Mesenchymal stem cell (in vitro differentiated cells and primary cell): ENCODE measurements around the gene PPIP5K1. TPM values are rescaled to one million over a fixed set of nuclear protein-coding genes. Genes with fewer than 3 reads are reported as not detected.
"Not testable (repeated sequence)": the region's sequence is repeated elsewhere in the genome, so short reads cannot be mapped to it uniquely, and the experiment has no call there.

ENCODE experiments used
- DNase-seq: peaks from one replicate; pipeline ENCODE4 v3.0.0-alpha.2; 2013
- H2AFZ ChIP-seq: one replicate; pipeline ENCODE4 v1.6.1; 2013; ENCODE audit warnings: low read depth, mild to moderate bottlenecking, control low read depth, inconsistent platforms, low read length, moderate library complexity
- H2AK5ac ChIP-seq: 2 replicates; pipeline ENCODE4 v1.6.1; 2013; ENCODE audit warnings: low read length, moderate library complexity, mild to moderate bottlenecking, inconsistent platforms; ENCODE audit not compliant: severe bottlenecking
- H2BK120ac ChIP-seq: one replicate; pipeline ENCODE4 v1.6.1; 2013; ENCODE audit warnings: low read depth, mild to moderate bottlenecking, inconsistent platforms, low read length, moderate library complexity
- H2BK12ac ChIP-seq, 2 experiments: one replicate each; pipeline ENCODE4 v1.6.1; 2013; ENCODE audit warnings: inconsistent platforms in 2 of 2, low read length in 2 of 2, mild to moderate bottlenecking in 2 of 2, moderate library complexity in 2 of 2, control low read depth in 1 of 2
- H2BK15ac ChIP-seq: one replicate; pipeline ENCODE4 v1.6.1; 2013; ENCODE audit warnings: mild to moderate bottlenecking, low read depth, inconsistent platforms; ENCODE audit not compliant: poor library complexity, severe bottlenecking
- H2BK5ac ChIP-seq: 2 replicates; pipeline ENCODE4 v1.6.1; 2013; ENCODE audit warnings: low read depth, mild to moderate bottlenecking, low read length, control low read depth, inconsistent platforms; ENCODE audit not compliant: poor library complexity, severe bottlenecking
- H3K14ac ChIP-seq, 2 experiments: one replicate each; pipeline ENCODE4 v1.6.1; 2013; ENCODE audit warnings: inconsistent platforms in 2 of 2, low read length in 2 of 2, control low read depth in 1 of 2, mild to moderate bottlenecking in 1 of 2, moderate library complexity in 1 of 2
- H3K18ac ChIP-seq, 2 experiments: one replicate each; pipeline ENCODE4 v1.6.1; 2013; ENCODE audit warnings: inconsistent platforms in 2 of 2, low read length in 2 of 2, control low read depth in 1 of 2, low read depth in 1 of 2, mild to moderate bottlenecking in 1 of 2
- H3K23ac ChIP-seq, 2 experiments: one replicate each; pipeline ENCODE4 v1.6.1; 2013; ENCODE audit warnings: inconsistent platforms in 2 of 2, low read length in 2 of 2, mild to moderate bottlenecking in 2 of 2, moderate library complexity in 2 of 2, control low read depth in 1 of 2
- H3K27ac ChIP-seq: 2 replicates; pipeline ENCODE4 v1.5.1; 2013; ENCODE audit warnings: mild to moderate bottlenecking, moderate library complexity, low read length, control low read depth, inconsistent platforms; ENCODE audit not compliant: poor library complexity, severe bottlenecking
- H3K27me3 ChIP-seq, 2 experiments: 2 replicates each; pipeline versions ENCODE4 v1.6.1 to v1.7.0; 2013; ENCODE audit warnings: low read length in 2 of 2, mild to moderate bottlenecking in 2 of 2, moderate library complexity in 2 of 2, control low read depth in 1 of 2, inconsistent platforms in 1 of 2; ENCODE audit not compliant: control insufficient read depth in 1 of 2, insufficient read depth in 1 of 2
- H3K36me3 ChIP-seq, 2 experiments: 2 replicates each; pipeline versions ENCODE4 v1.6.1 to v1.7.0; 2013; ENCODE audit warnings: low read length in 2 of 2, control low read depth in 1 of 2, inconsistent platforms in 1 of 2, low read depth in 1 of 2, mild to moderate bottlenecking in 1 of 2; ENCODE audit not compliant: insufficient read depth in 2 of 2, control insufficient read depth in 1 of 2
- H3K4ac ChIP-seq, 2 experiments: one replicate each; pipeline ENCODE4 v1.6.1; 2013; ENCODE audit warnings: inconsistent platforms in 2 of 2, low read length in 2 of 2, mild to moderate bottlenecking in 2 of 2, moderate library complexity in 2 of 2, control low read depth in 1 of 2, low read depth in 1 of 2
- H3K4me1 ChIP-seq: 2 replicates; pipeline ENCODE4 v1.6.1; 2013; ENCODE audit warnings: low read depth, low read length, control low read depth; ENCODE audit not compliant: control insufficient read depth, insufficient read depth
- H3K4me2 ChIP-seq: 2 replicates; pipeline ENCODE4 v1.6.1; 2013; ENCODE audit warnings: low read length, mild to moderate bottlenecking, inconsistent platforms; ENCODE audit not compliant: poor library complexity, severe bottlenecking
- H3K4me3 ChIP-seq, 2 experiments: 2 replicates each; pipeline versions ENCODE4 v1.5.1 to v1.7.0; 2013; ENCODE audit warnings: low read length in 2 of 2, mild to moderate bottlenecking in 2 of 2, control low read depth in 1 of 2, low read depth in 1 of 2; ENCODE audit not compliant: insufficient read depth in 1 of 2
- H3K79me1 ChIP-seq: replicated peaks from 2 replicates; pipeline ENCODE4 v1.6.1; 2013; ENCODE audit warnings: mild to moderate bottlenecking, control low read depth, low read length, inconsistent platforms; ENCODE audit not compliant: poor library complexity, severe bottlenecking
- H3K9ac ChIP-seq: 2 replicates; pipeline ENCODE4 v1.7.0; 2013; ENCODE audit warnings: mild to moderate bottlenecking, low read length, moderate library complexity
- H3K9me3 ChIP-seq: 2 replicates; pipeline ENCODE4 v1.7.0; 2013; ENCODE audit warnings: mild to moderate bottlenecking, low read length; ENCODE audit not compliant: control insufficient read depth
- H4K8ac ChIP-seq: one replicate; pipeline ENCODE4 v1.6.1; 2013; ENCODE audit warnings: inconsistent platforms, mild to moderate bottlenecking, low read length, moderate library complexity
- H4K91ac ChIP-seq: one replicate; pipeline ENCODE4 v1.6.1; 2013; ENCODE audit warnings: mild to moderate bottlenecking, low read length, inconsistent platforms
- WGBS: methylation state at CpG from one replicate; pipeline ENCODE4 v1.1.7; 2013; ENCODE audit warnings: mixed read lengths; 5-methylcytosine and 5-hydroxymethylcytosine counted together
- polyA plus RNA-seq, 2 experiments: library from polyadenylated mRNA; stranded (reverse); fragments of 200-250 nt; gene quantifications; one replicate each; pipeline ENCODE4 v1.2.3, GENCODE V29; 2013

The PPIP5K1 gene
- 8.2 TPM for polyA plus RNA-seq (2013, experiment 1 of 2)
- 8.0 TPM for polyA plus RNA-seq (2013, experiment 2 of 2)

DNA sequence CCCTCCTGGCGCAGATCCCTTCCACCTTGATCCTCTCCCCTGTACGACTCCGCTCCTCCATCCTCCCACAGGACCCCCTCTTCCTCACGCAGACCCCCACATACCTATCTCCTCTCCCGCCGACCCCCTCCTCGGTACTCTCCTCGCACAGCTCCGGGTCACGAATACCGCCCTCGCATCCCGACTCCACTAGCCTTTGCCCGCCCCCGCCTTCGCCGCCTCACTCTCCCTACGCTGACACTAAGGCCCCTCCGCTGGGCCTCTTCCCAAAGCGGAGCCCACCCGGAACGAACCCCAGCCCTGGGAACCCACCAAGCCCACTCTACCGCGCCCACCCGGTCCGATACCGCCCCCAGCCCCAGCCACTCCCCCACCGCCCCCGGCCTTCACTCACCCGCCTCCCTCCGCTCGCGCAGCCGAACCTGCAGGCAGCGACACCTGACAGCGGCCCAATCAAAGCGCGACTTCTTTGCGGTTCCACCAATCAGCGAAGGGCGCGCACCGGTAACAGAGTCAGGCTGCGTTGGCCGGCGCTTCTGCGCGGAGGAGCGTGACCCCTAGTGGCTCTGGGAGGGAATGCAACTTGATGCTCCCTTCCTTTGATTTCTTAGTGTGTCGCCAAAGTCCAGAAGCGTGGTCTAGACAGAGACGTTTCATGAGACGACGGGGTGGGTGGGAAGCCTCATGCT, at the start of gene PPIP5K1:
TSS of gene PPIP5K1 (minus strand) at position 431 of the 689 bp plus-strand sequence. CDS start 5,704 bp downstream, outside the sequence.
- not testable (repeated sequence) for H3K4me3 ChIP-seq, H3K4me2 ChIP-seq, H3K79me1 ChIP-seq, H3K18ac ChIP-seq, H3K23ac ChIP-seq, H3K27ac ChIP-seq, H3K9me3 ChIP-seq, H3K27me3 ChIP-seq, H3K14ac ChIP-seq, H4K8ac ChIP-seq, H2BK5ac ChIP-seq, H2AK5ac ChIP-seq, H3K4me1 ChIP-seq, H2BK120ac ChIP-seq, H3K9ac ChIP-seq, DNase-seq, H3K4ac ChIP-seq, H2AFZ ChIP-seq, H3K36me3 ChIP-seq, H2BK15ac ChIP-seq, H2BK12ac ChIP-seq, H4K91ac ChIP-seq
- WGBS: no CpG with 5 or more reads among the region's 54 CpGs

DNA sequence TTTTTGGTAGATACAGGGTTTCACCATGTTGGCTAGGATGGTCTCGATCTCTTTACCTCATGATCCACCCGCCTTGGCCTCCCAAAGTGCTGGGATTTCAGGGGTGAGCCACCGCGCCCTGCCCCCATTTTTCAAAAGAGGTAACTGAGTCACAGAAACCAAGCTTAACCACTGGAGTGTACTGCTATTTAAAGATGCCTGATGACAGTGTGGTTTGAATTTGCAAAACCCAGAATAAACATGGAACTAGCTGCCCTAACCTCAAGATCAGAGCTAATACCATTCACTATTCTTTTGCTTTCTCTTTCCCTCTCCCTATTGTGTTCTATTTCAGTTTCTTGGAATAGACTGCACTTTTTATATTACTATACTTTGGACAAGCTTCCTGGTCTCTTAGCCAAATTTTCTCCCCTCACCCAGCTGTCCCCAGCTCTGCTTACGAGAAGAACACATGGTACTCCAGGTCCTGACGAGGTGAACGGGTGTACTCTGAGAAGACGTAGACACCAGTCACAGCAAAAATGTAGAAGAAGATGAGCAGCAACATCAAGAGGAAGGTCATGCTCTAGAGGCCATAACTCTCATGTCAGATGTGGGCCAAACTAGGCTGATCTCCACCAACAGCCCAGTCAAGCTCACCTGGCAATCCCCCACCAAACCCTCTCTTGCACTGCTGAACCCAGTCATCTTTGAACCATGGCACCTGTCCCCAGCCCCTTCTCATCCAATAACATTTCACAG, 48.6 kb upstream of the PPIP5K1 start:
- 88% methylated on average over 6 of the region's 8 CpGs for WGBS

DNA sequence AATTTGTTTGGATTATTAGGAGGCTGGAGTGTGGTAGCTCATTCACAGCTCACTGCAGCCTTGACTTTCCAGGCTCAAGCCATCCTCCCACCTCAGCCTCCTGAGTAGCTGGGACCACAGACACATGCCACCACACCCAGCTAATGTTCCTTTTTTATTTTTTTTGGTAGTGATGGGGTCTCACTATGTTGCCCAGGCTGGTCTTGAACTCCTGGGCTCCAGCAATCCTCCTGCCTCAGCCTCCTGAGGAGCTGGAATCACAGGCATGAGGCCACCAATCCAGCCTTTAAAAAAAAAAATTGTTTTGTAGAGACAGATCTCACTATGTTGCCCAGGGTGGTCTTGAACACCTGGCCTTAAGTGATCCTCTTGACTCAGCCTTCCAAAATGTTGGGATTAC, 36.9 kb upstream of the PPIP5K1 start:
- H2AFZ ChIP-seq, H3K4me3 ChIP-seq, H3K9ac ChIP-seq, DNase-seq, H3K79me1 ChIP-seq, H3K4me1 ChIP-seq, H3K14ac ChIP-seq, H3K4ac ChIP-seq, H3K36me3 ChIP-seq, H3K27ac ChIP-seq, H3K18ac ChIP-seq, H2AK5ac ChIP-seq, H2BK120ac ChIP-seq, H3K23ac ChIP-seq, H4K8ac ChIP-seq, H3K9me3 ChIP-seq, H4K91ac ChIP-seq, H3K27me3 ChIP-seq, H2BK15ac ChIP-seq, H2BK12ac ChIP-seq, H3K4me2 ChIP-seq, H2BK5ac ChIP-seq: not testable (repeated sequence)

More for the DNA sequence above, 48.6 kb upstream of the PPIP5K1 start:
- not testable (repeated sequence) for H3K14ac ChIP-seq, H3K9me3 ChIP-seq, H3K4me1 ChIP-seq, H3K79me1 ChIP-seq, H3K4me3 ChIP-seq, H3K27me3 ChIP-seq, H4K91ac ChIP-seq, H3K36me3 ChIP-seq, H2BK5ac ChIP-seq, H3K4me2 ChIP-seq, H2BK15ac ChIP-seq, H3K9ac ChIP-seq, H2BK120ac ChIP-seq, H4K8ac ChIP-seq, H3K18ac ChIP-seq, H2AK5ac ChIP-seq, H3K23ac ChIP-seq, H2AFZ ChIP-seq, H3K27ac ChIP-seq, H3K4ac ChIP-seq, H2BK12ac ChIP-seq
- DNase-seq: peak; percentile 1

DNA sequence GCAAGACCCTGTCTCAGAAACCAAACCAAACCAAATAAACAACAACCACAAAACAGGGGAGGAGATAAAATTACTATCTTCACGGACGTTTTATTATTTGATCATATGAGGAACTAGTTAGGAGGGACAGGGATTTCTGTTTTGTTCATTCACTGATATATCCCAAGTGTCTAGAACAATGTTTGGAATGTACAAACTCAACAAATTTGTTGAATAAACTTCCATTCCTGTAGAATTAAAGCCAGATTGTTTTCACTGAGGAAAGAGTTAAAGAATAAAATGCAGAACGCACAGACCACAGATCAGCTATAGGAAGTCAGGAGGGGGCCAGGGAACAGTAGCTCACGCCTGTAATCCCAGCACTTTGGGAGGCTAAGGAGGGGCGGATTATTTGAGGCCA, 35.1 kb upstream of the PPIP5K1 start:
- H3K9ac ChIP-seq: no peak overlapping the region
- peaks cover 1 to 3% of the 10 kb centered on the region in 2 experiments for H3K27me3 ChIP-seq
- no peak overlapping the region for H2BK15ac ChIP-seq
- H3K14ac ChIP-seq: no peak overlapping the region
- no peak overlapping the region for H3K4ac ChIP-seq
- WGBS: 82% methylated on average over 3 of the region's 5 CpGs
- no peak overlapping the region for H2AK5ac ChIP-seq
- H3K4me3 ChIP-seq: no peak overlapping the region
- H3K18ac ChIP-seq: no peak overlapping the region
- no peak overlapping the region for H4K91ac ChIP-seq
- H3K27ac ChIP-seq: no peak overlapping the region
- H3K4me2 ChIP-seq: no peak overlapping the region
- no peak overlapping the region for H4K8ac ChIP-seq
- no peaks in the 10 kb centered on the region for H3K79me1 ChIP-seq
- H3K4me1 ChIP-seq: no peaks in the 10 kb centered on the region
- H3K9me3 ChIP-seq: no peaks in the 10 kb centered on the region
- DNase-seq: no peak
- no peaks in the 10 kb centered on the region for H3K36me3 ChIP-seq
- no peak overlapping the region for H2BK12ac ChIP-seq
- no peak overlapping the region for H2BK120ac ChIP-seq
- H2BK5ac ChIP-seq: no peak overlapping the region
- no peak overlapping the region for H3K23ac ChIP-seq
- no peak overlapping the region for H2AFZ ChIP-seq
